ENCODE data around the gene MYO18A.

MYO18A gene

GRCh38 chr17:29165800-29166506, 14.2 kb downstream of the MYO18A start:
- DNase-seq (ENCODE audit: low spot score) = no peak

- DNase-seq (ENCODE audit: low spot score) = no peak
Observed at GRCh38 chr17:29165261-29165660, 14.9 kb downstream of the MYO18A start.

- no peak for DNase-seq (ENCODE audit: low spot score)
Observed at GRCh38 chr17:29163563-29163962, 16.6 kb downstream of the MYO18A start.

GRCh38 chr17:29162909-29163341, 17.3 kb downstream of the MYO18A start:
- no peak for DNase-seq (ENCODE audit: low spot score)

GRCh38 chr17:29162082-29162908, 17.9 kb downstream of the MYO18A start:
- DNase-seq (ENCODE audit: low spot score) = no peak

GRCh38 chr17:29160253-29160652, 19.9 kb downstream of the MYO18A start:
- no peak for DNase-seq (ENCODE audit: low spot score)

GRCh38 chr17:29159306-29159860, 20.8 kb downstream of the MYO18A start:
- DNase-seq (ENCODE audit: low spot score) = no peak

- DNase-seq (ENCODE audit: low spot score) = no peak
Observed at GRCh38 chr17:29158488-29159275, 21.5 kb downstream of the MYO18A start.

GRCh38 chr17:29158096-29158487, 22.1 kb downstream of the MYO18A start:
- DNase-seq (ENCODE audit: low spot score) = no peak

GRCh38 chr17:29157310-29157709, 22.9 kb downstream of the MYO18A start:
- DNase-seq (ENCODE audit: low spot score) = no peak

GRCh38 chr17:29156781-29157180, 23.4 kb downstream of the MYO18A start:
- no peak for DNase-seq (ENCODE audit: low spot score)

- no peak for DNase-seq (ENCODE audit: low spot score)
Observed at GRCh38 chr17:29155966-29156338, 24.2 kb downstream of the MYO18A start.

GRCh38 chr17:29155227-29155965, 24.8 kb downstream of the MYO18A start:
- peak; percentile 57 for DNase-seq (ENCODE audit: low spot score)

- DNase-seq (ENCODE audit: low spot score) = no peak
Observed at GRCh38 chr17:29154516-29155226, 25.5 kb downstream of the MYO18A start.

GRCh38 chr17:29151567-29151966, 28.6 kb downstream of the MYO18A start:
- DNase-seq (ENCODE audit: low spot score) = no peak

GRCh38 chr17:29150161-29150560, 30.0 kb downstream of the MYO18A start:
- DNase-seq (ENCODE audit: low spot score) = no peak

GRCh38 chr17:29149431-29150064, 30.6 kb downstream of the MYO18A start:
- DNase-seq (ENCODE audit: low spot score) = no peak

- DNase-seq (ENCODE audit: low spot score) = peak; percentile 91
Observed at GRCh38 chr17:29148790-29149430, 31.3 kb downstream of the MYO18A start.

- DNase-seq (ENCODE audit: low spot score) = no peak
Observed at GRCh38 chr17:29148257-29148789, 31.9 kb downstream of the MYO18A start.

GRCh38 chr17:29147682-29148081, 32.5 kb downstream of the MYO18A start:
- DNase-seq (ENCODE audit: low spot score) = no peak

All from CD4-positive, alpha-beta T cell treated with Interleukin-15 for 4 hours (primary cell).